Esophagus squamous epithelium (tissue), 5 donors: ENCODE data around the gene PEX3. TPM values are rescaled to one million over a fixed set of nuclear protein-coding genes. Genes with fewer than 3 reads are reported as not detected.
A peak's percentile ranks its signal among the peaks of the same experiment; 100 is the strongest.

Experiments used
- DNase-seq: peaks from one replicate; lab custom pipeline; 2025; lab: John Stamatoyannopoulos, UW
- H3K27ac ChIP-seq, 4 donors: fragments of 200-600 bp; sonication (generic); one replicate each; pipeline ENCODE4 v1.5.1; 2016 to 2019; ENCODE audit warnings: mild to moderate bottlenecking in 1 of 4
- H3K27me3 ChIP-seq, 4 donors: fragments of 200-600 bp; sonication (generic); 1 replicate in 3 of 4; 2 replicates in 1 of 4; pipeline versions ENCODE4 v1.5.1 to v1.6.0; 2017 to 2021; ENCODE audit warnings: antibody characterized with exemption in 1 of 4
- H3K36me3 ChIP-seq, 3 donors: fragments of 200-600 bp; sonication (generic); one replicate each; pipeline ENCODE4 v1.5.1; 2016 to 2019
- H3K4me1 ChIP-seq, 3 donors: fragments of 200-600 bp; sonication (generic); one replicate each; pipeline ENCODE4 v1.5.1; 2017 to 2019
- H3K4me3 ChIP-seq, 4 donors: fragments of 200-600 bp; sonication (generic); 1 replicate in 3 of 4; 2 replicates in 1 of 4; pipeline ENCODE4 v1.5.1; 2016 to 2019; ENCODE audit warnings: mild to moderate bottlenecking in 2 of 4, moderate library complexity in 1 of 4
- H3K9me3 ChIP-seq, 3 donors: fragments of 200-600 bp; sonication (generic); one replicate each; pipeline ENCODE4 v1.5.1; 2016 to 2019
- POLR2A ChIP-seq, 4 donors: fragments of 450-650 bp; IDR thresholded peaks; one replicate each; pipeline ENCODE4 v1.6.1; 2017; ENCODE audit warnings: antibody characterized with exemption in 4 of 4, mild to moderate bottlenecking in 4 of 4, moderate library complexity in 3 of 4
- WGBS, 2 donors: methylation state at CpG; one replicate each; pipeline ENCODE4 v1.1.5; 2018; 5-methylcytosine and 5-hydroxymethylcytosine counted together
- intact Hi-C: fragments of 100-400 bp; cut with DNase I; formaldehyde crosslinking; loops from one replicate; pipeline ENCODE4 v1.15.0; 2022
- total RNA-seq, 4 donors: library from RNA; depleted of rRNA; stranded (reverse); fragments of >200 nt; gene quantifications; one replicate each; pipeline ENCODE4 v1.1.0, GENCODE V29; 2016
- TF ChIP-seq, protein P1 (sequence below), 6 experiments: fragments of 450-650 bp in 4 of 6; fragments of 200-600 bp in 2 of 6; sonication (generic) in 2 of 6; IDR thresholded peaks; one replicate each; pipeline ENCODE4 v1.5.1; 2016 to 2019; ENCODE audit warnings: antibody characterized with exemption in 6 of 6, mild to moderate bottlenecking in 4 of 6, moderate library complexity in 4 of 6
- donor health status: DM: yes; HTN: yes; CAD: no.

The PEX3 gene
- total RNA-seq, 4 donors from 2014 or later, result 17.6 to 27.9 (median 22.3) TPM

GRCh38 chr6:143510991-143511891 lies 60.6 kb downstream of the PEX3 start, which contains the start of gene FUCA2:
Gene FUCA2, minus strand, starts transcription at chr6:143511720. Its CDS starts 86 bp downstream, at chr6:143511634.
- Histone ChIP-seq H3K36me3 (peaks cover 0 to 15% (median 0%) of the 10 kb centered on the region in 3 donors), H3K4me3 (peak within 1 kb of the TSS; percentile 49 to 86 (median 86)), H3K9me3 (no peaks in the 10 kb centered on the region), H3K27ac (peak within 1 kb of the TSS; percentile 77 to 94 (median 92)), H3K27me3 (no peaks in the 10 kb centered on the region), H3K4me1 (peaks cover 4 to 52% (median 16%) of the 10 kb centered on the region in 3 donors)
- 3 to 7% methylated on average over 24 to 28 of the region's 63 CpGs for WGBS, 2 donors
- TF ChIP-seq, protein P1, sequence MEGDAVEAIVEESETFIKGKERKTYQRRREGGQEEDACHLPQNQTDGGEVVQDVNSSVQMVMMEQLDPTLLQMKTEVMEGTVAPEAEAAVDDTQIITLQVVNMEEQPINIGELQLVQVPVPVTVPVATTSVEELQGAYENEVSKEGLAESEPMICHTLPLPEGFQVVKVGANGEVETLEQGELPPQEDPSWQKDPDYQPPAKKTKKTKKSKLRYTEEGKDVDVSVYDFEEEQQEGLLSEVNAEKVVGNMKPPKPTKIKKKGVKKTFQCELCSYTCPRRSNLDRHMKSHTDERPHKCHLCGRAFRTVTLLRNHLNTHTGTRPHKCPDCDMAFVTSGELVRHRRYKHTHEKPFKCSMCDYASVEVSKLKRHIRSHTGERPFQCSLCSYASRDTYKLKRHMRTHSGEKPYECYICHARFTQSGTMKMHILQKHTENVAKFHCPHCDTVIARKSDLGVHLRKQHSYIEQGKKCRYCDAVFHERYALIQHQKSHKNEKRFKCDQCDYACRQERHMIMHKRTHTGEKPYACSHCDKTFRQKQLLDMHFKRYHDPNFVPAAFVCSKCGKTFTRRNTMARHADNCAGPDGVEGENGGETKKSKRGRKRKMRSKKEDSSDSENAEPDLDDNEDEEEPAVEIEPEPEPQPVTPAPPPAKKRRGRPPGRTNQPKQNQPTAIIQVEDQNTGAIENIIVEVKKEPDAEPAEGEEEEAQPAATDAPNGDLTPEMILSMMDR (IDR thresholded peaks at IDR 0.05), result peak in 3 of 6 experiments; percentile 4 to 12 (median 6)
- TF ChIP-seq POLR2A (IDR thresholded peaks at IDR 0.05), result peak in 2 of 4 donors; percentile 66 to 80
- DNase-seq, result peak; percentile 22
- intact Hi-C loops, result no loop called here

DNA sequence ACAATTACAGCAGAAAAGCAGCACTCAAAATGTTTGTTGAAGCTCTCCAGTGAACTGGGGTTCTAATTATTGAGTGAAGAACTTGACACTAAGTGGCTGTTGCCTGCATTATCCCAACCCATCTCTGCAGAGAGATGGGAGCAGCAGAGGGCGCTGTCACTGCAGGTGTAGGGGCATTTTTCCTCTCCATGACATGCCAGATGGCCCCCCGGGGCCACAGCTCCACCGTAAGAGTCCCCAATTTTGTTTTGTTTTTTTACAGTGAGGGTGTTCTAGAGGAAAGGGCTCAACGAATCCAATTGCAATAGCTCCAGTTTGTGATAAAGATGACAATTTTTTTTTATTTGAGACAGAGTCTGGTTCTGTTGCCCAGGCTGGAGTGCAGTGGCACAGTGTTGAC lies 62.8 kb downstream of the PEX3 start:
- Histone ChIP-seq H3K27ac (no peak overlapping the region), H3K4me3 (no peak overlapping the region), H3K9me3 (no peaks in the 10 kb centered on the region), H3K27me3 (no peaks in the 10 kb centered on the region), H3K4me1 (peaks cover 4 to 44% (median 16%) of the 10 kb centered on the region in 3 donors), H3K36me3 (no peaks in the 10 kb centered on the region)
- WGBS, 2 donors, result 40 to 60% methylated on average over 4 of the region's 4 CpGs
- no peak for DNase-seq
- intact Hi-C loops, result no loop called here
- TF ChIP-seq, protein P1 (IDR thresholded peaks at IDR 0.05), result peak; percentile 18 to 42 (median 36)
- no peak for TF ChIP-seq POLR2A (IDR thresholded peaks at IDR 0.05)

DNA sequence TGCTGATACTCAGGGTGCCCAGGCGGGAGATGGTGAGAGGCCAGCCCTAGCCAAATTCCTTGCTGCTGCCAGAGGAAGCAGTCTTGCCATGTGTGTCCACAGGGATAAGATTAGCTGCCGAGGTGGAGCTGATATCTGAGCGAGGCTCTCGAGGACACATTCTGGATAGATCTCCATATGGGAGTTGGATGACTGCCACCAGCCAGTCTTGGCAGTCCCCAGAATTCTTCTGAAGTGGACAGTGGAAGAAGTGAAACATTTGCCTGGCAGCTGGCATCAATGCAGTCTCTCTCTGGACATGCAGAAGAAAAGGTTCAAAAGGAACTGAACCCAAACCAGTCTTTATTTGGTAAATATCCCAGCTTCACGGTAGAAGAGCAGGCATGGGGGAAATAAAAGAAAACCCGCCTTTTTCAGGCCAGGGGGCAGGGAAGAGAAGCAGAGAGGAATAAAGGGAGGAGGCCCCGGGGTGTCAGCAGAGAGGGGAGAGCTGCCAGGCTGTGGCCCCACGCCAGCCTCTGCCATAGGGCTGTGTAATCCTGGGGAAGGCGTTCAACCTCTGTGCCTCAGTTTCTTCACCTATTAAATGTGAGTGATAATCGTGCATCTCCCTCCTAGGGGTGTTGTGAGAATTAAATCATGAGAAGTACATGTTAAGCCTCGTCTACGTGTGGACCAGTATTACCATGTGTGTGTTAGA lies 64.6 kb downstream of the PEX3 start:
- H3K27ac ChIP-seq, result peak overlapping the region in 3 of 4 donors; percentile 27 to 70 (median 34)
- WGBS, 2 donors, result 49 to 56% methylated on average over 6 to 11 of the region's 12 CpGs
- TF ChIP-seq, protein P1 (IDR thresholded peaks at IDR 0.05), result no peak
- no peak for TF ChIP-seq POLR2A (IDR thresholded peaks at IDR 0.05)
- intact Hi-C loops, result no loop called here
- H3K9me3 ChIP-seq, result no peaks in the 10 kb centered on the region
- H3K4me3 ChIP-seq, result no peak overlapping the region
- no peak for DNase-seq
- H3K36me3 ChIP-seq, result no peaks in the 10 kb centered on the region
- H3K27me3 ChIP-seq, result no peaks in the 10 kb centered on the region
- peaks cover 4 to 31% (median 15%) of the 10 kb centered on the region in 3 donors for H3K4me1 ChIP-seq

GRCh38 chr6:143515766-143516355 lies 65.3 kb downstream of the PEX3 start:
- DNase-seq, result no peak
- TF ChIP-seq, protein P1 (IDR thresholded peaks at IDR 0.05), result no peak
- TF ChIP-seq POLR2A (IDR thresholded peaks at IDR 0.05), result no peak
- H3K36me3 ChIP-seq, result no peaks in the 10 kb centered on the region
- peak overlapping the region in 2 of 4 donors; percentile 34 to 70 for H3K27ac ChIP-seq
- peaks cover 1 to 24% (median 9%) of the 10 kb centered on the region in 3 donors for H3K4me1 ChIP-seq
- intact Hi-C loops, result no loop called here
- 73 to 88% methylated on average over 7 of the region's 7 CpGs for WGBS, 2 donors
- H3K27me3 ChIP-seq, result no peaks in the 10 kb centered on the region
- no peaks in the 10 kb centered on the region for H3K9me3 ChIP-seq
- no peak overlapping the region for H3K4me3 ChIP-seq
